Psoas muscle (tissue), 8 donors: ENCODE results near the gene NDUFA8. TPM values are rescaled to one million over a fixed set of nuclear protein-coding genes. Genes with fewer than 3 reads are reported as not detected.
A peak's percentile ranks its signal among the peaks of the same experiment; 100 is the strongest.

Experiments
- ATAC-seq, 4 donors: fragments of 200-7000 bp; cut with Tn5 transposase; one replicate each; pipeline ENCODE4 v1.9.1; 2020; ENCODE audit warnings: moderate library complexity in 3 of 4, mild to moderate bottlenecking in 2 of 4
- DNase-seq, 2 donors: peaks; one replicate each; pipeline ENCODE4 v3.0.0-alpha.2; 2020
- H3K27ac ChIP-seq: fragments of 200-600 bp; one replicate; pipeline ENCODE4 v1.8.0; 2022
- H3K27me3 ChIP-seq, 3 donors: fragments of 200-600 bp in 1 of 3; one replicate each; pipeline versions ENCODE4 v1.6.1 to v1.8.0; 2013 to 2022; ENCODE audit warnings: low read length in 2 of 3, mild to moderate bottlenecking in 2 of 3, moderate library complexity in 1 of 3; ENCODE audit not compliant: insufficient read depth in 3 of 3
- H3K36me3 ChIP-seq, 2 donors: fragments of 200-600 bp in 1 of 2; one replicate each; pipeline versions ENCODE4 v1.6.1 to v1.8.0; 2013 to 2022; ENCODE audit warnings: low read depth in 1 of 2, mild to moderate bottlenecking in 1 of 2, moderate library complexity in 1 of 2; ENCODE audit not compliant: insufficient read depth in 1 of 2
- H3K4me1 ChIP-seq: fragments of 200-600 bp; one replicate; pipeline ENCODE4 v1.8.0; 2022
- H3K4me3 ChIP-seq: fragments of 200-600 bp; one replicate; pipeline ENCODE4 v1.8.0; 2022; ENCODE audit warnings: mild to moderate bottlenecking
- H3K9me3 ChIP-seq: fragments of 200-600 bp; one replicate; pipeline ENCODE4 v1.8.0; 2022
- CTCF ChIP-seq: fragments of 200-600 bp; IDR thresholded peaks from one replicate; pipeline ENCODE4 v1.8.0; 2022; ENCODE audit warnings: antibody characterized with exemption
- WGBS, 3 donors: extraction: QIAGEN DNeasy Blood & Tissue Kit; methylation state at CpG; one replicate each; pipeline versions ENCODE4 v1.1.6 to v1.1.7; 2013; 5-methylcytosine and 5-hydroxymethylcytosine counted together
- intact Hi-C, 2 donors: fragments of 100-400 bp; cut with DNase I; formaldehyde crosslinking; loops; one replicate each; pipeline versions ENCODE4 v1.11.0 to v1.14.2; 2022
- polyA plus RNA-seq, 3 donors: library from polyadenylated mRNA; stranded (reverse); fragments of 200-250 nt; gene quantifications; one replicate each; pipeline ENCODE4 v1.2.3, GENCODE V29; 2013
- total RNA-seq, 4 donors: library from RNA; stranded (reverse); fragmentation: NEBNext Ultra II Directional in 2 of 4; extraction: Animal tissue kit (Norgen Biotek cat#: 25700) in 2 of 4; gene quantifications; one replicate each; pipeline versions ENCODE4 v1.2.1 to v1.2.4, GENCODE V29; 2021 to 2023
- donor health status: healthy with polysubstance abuse.
- donor health status: DM: no; HTN: no; CAD: no; lungs with moderate emphysema.
- donor health status: Bipolar disorder and iron deficiency.
- donor health status: healthy.
- donor health status: DM: yes; HTN: yes; CAD: no.
- donor health status: DM: no; HTN: no; CAD: no.
- donor health status: DM: no; HTN: no; CAD: no.
- donor health status: DM: yes; HTN: yes; CAD: no.

The NDUFA8 gene
- total and polyA plus RNA-seq, 7 donors, result 78.9 to 257 (median 148) TPM

GRCh38 chr9:122144836-122145591 lies 14.6 kb downstream of the NDUFA8 start:
- no peak for TF ChIP-seq CTCF
- 79 to 84% (median 81%) methylated on average over 3 of the region's 3 CpGs for WGBS, 3 donors

GRCh38 chr9:122143876-122144405 lies 15.6 kb downstream of the NDUFA8 start:
- intact Hi-C loops, result no loop called here
- Histone ChIP-seq H3K36me3 (peaks cover 11 to 72% of the 10 kb centered on the region in 2 donors), H3K4me3 (no peak overlapping the region), H3K4me1 (no peaks in the 10 kb centered on the region), H3K27me3 (no peaks in the 10 kb centered on the region), H3K9me3 (no peaks in the 10 kb centered on the region), H3K27ac (no peak overlapping the region)
- ATAC-seq, result no peak
- DNase-seq, result no peak
- TF ChIP-seq CTCF, result no peak
- 72 to 78% (median 77%) methylated on average over 14 of the region's 14 CpGs for WGBS, 3 donors

More at GRCh38 chr9:122144836-122145591, 14.6 kb downstream of the NDUFA8 start:
- H3K4me1 ChIP-seq, result peaks cover 3% of the 10 kb centered on the region
- no peak overlapping the region for H3K4me3 ChIP-seq
- no peak overlapping the region for H3K27ac ChIP-seq
- DNase-seq (no peak), ATAC-seq (no peak)
- peaks cover 11 to 83% of the 10 kb centered on the region in 2 donors for H3K36me3 ChIP-seq
- H3K9me3 ChIP-seq, result no peaks in the 10 kb centered on the region
- intact Hi-C loops, result no loop called here
- no peaks in the 10 kb centered on the region for H3K27me3 ChIP-seq

- ATAC-seq (no peak), DNase-seq (no peak)
- Histone ChIP-seq H3K4me3 (no peak overlapping the region), H3K27me3 (no peaks in the 10 kb centered on the region), H3K4me1 (no peaks in the 10 kb centered on the region), H3K27ac (no peak overlapping the region), H3K36me3 (peaks cover 11 to 66% of the 10 kb centered on the region in 2 donors), H3K9me3 (no peaks in the 10 kb centered on the region)
- TF ChIP-seq CTCF, result no peak
- intact Hi-C loops, result no loop called here
- WGBS, 3 donors, result 64 to 84% (median 69%) methylated on average over 1 of the region's 1 CpG
These were observed 16.3 kb downstream of the NDUFA8 start for GRCh38 chr9:122143296-122143695.

GRCh38 chr9:122141671-122142070 lies 17.9 kb downstream of the NDUFA8 start:
- WGBS, 3 donors, result 56 to 61% (median 61%) methylated on average over 5 of the region's 5 CpGs
- Histone ChIP-seq H3K27me3 (no peaks in the 10 kb centered on the region), H3K4me3 (no peak overlapping the region), H3K27ac (peak overlapping the region; percentile 31), H3K36me3 (peaks cover 7 to 49% of the 10 kb centered on the region in 2 donors), H3K9me3 (no peaks in the 10 kb centered on the region), H3K4me1 (no peaks in the 10 kb centered on the region)
- ATAC-seq (no peak), DNase-seq (no peak)
- no peak for TF ChIP-seq CTCF
- intact Hi-C loops, result no loop called here
